Lung (tissue), 12 donors: ENCODE results near the gene SLC35F1. TPM values are rescaled to one million over a fixed set of nuclear protein-coding genes. Genes with fewer than 3 reads are reported as not detected.

Source experiments
- ATAC-seq: fragments of 200-7000 bp; cut with Tn5 transposase; one replicate; pipeline ENCODE4 v1.9.1; 2020; ENCODE audit warnings: moderate number of reproducible peaks; ENCODE audit not compliant: insufficient read depth, low FRiP score
- DNase-seq, 3 donors: peaks; one replicate each; pipeline ENCODE4 v3.0.0-alpha.2; 2013 to 2017
- H3K27ac ChIP-seq, 2 donors: one replicate each; pipeline ENCODE4 v1.5.1; 2013; ENCODE audit warnings: mild to moderate bottlenecking in 2 of 2, moderate library complexity in 2 of 2, control low read depth in 1 of 2, inconsistent platforms in 1 of 2, low read depth in 1 of 2, low read length in 1 of 2
- H3K27me3 ChIP-seq, 3 donors: one replicate each; pipeline ENCODE4 v1.5.1; 2013; ENCODE audit warnings: low read length in 2 of 3; ENCODE audit not compliant: control insufficient read depth in 3 of 3, insufficient read depth in 3 of 3
- H3K36me3 ChIP-seq, 4 donors: one replicate each; pipeline ENCODE4 v1.5.1; 2013; ENCODE audit warnings: low read length in 4 of 4, mild to moderate bottlenecking in 1 of 4, moderate library complexity in 1 of 4; ENCODE audit not compliant: control insufficient read depth in 4 of 4, insufficient read depth in 4 of 4
- H3K4me1 ChIP-seq, 5 donors: one replicate each; pipeline ENCODE4 v1.5.1; 2013; ENCODE audit warnings: low read length in 5 of 5, mild to moderate bottlenecking in 2 of 5, moderate library complexity in 1 of 5; ENCODE audit not compliant: control insufficient read depth in 5 of 5, insufficient read depth in 5 of 5
- H3K4me3 ChIP-seq: one replicate; pipeline ENCODE4 v1.5.1; 2013; ENCODE audit warnings: mild to moderate bottlenecking, control low read depth, moderate library complexity
- H3K9ac ChIP-seq, 2 donors: one replicate each; pipeline ENCODE4 v1.5.1; 2013; ENCODE audit warnings: low read length in 2 of 2, control low read depth in 1 of 2; ENCODE audit not compliant: insufficient read depth in 1 of 2
- H3K9me3 ChIP-seq, 4 donors: one replicate each; pipeline ENCODE4 v1.5.1; 2013; ENCODE audit warnings: low read length in 3 of 4, mild to moderate bottlenecking in 1 of 4, moderate library complexity in 1 of 4; ENCODE audit not compliant: control insufficient read depth in 4 of 4, insufficient read depth in 3 of 4
- CTCF ChIP-seq: IDR thresholded peaks from 2 replicates; pipeline ENCODE4 v1.5.1; 2012; ENCODE audit warnings: mild to moderate bottlenecking; ENCODE audit errors: control extremely low read depth, extremely low read depth
- WGBS, 2 donors: extraction: QIAGEN DNeasy Blood & Tissue Kit; methylation state at CpG; one replicate each; pipeline ENCODE4 v1.1.7; 2013; 5-methylcytosine and 5-hydroxymethylcytosine counted together
- polyA plus RNA-seq, 2 donors: library from polyadenylated mRNA; stranded (reverse); fragments of 200-250 nt; gene quantifications; one replicate each; pipeline ENCODE4 v1.2.1, GENCODE V29; 2013
- total RNA-seq, 2 donors: library from RNA; depleted of rRNA in 1 of 2; stranded (reverse); fragments of >200 nt in 1 of 2; gene quantifications; one replicate each; pipeline ENCODE4 v1.2.1, GENCODE V29; 2014 to 2021
- donor health status: control.
- donor health status: control.
- donor health status: Bipolar disorder and iron deficiency.
- donor health status: healthy.
- donor health status: DM: yes; HTN: yes; CAD: no.

Gene SLC35F1
- total and polyA plus RNA-seq, 4 donors, result 0.04 to 5.7 (median 0.07) TPM

- WGBS, 2 donors, result 77 to 82% methylated on average over 1 of the region's 1 CpG
- no peak for TF ChIP-seq CTCF
- Histone ChIP-seq H3K4me3 (no peak overlapping the region), H3K36me3 (no peaks in the 10 kb centered on the region), H3K27ac (no peak overlapping the region), H3K9me3 (no peaks in the 10 kb centered on the region), H3K9ac (no peak overlapping the region), H3K4me1 (peaks cover 0 to 2% (median 0%) of the 10 kb centered on the region in 5 donors), H3K27me3 (no peaks in the 10 kb centered on the region)
- DNase-seq (no peak), ATAC-seq (no peak)
These were observed 215.7 kb downstream of the SLC35F1 start for GRCh38 chr6:118122801-118123200.

- TF ChIP-seq CTCF, result no peak
- H3K27me3 ChIP-seq, result no peaks in the 10 kb centered on the region
- peaks cover 0 to 2% (median 0%) of the 10 kb centered on the region in 5 donors for H3K4me1 ChIP-seq
- no peaks in the 10 kb centered on the region for H3K9me3 ChIP-seq
- H3K4me3 ChIP-seq, result no peak overlapping the region
- DNase-seq (no peak), ATAC-seq (no peak)
- WGBS, 2 donors, result 95 to 100% methylated on average over 1 of the region's 1 CpG
- H3K9ac ChIP-seq, result no peak overlapping the region
- no peaks in the 10 kb centered on the region for H3K36me3 ChIP-seq
- no peak overlapping the region for H3K27ac ChIP-seq
These were observed 216.5 kb downstream of the SLC35F1 start for GRCh38 chr6:118123503-118124037.

- no peaks in the 10 kb centered on the region for H3K36me3 ChIP-seq
- WGBS, 2 donors, result 35 to 54% methylated on average over 2 of the region's 2 CpGs
- no peak overlapping the region for H3K9ac ChIP-seq
- H3K4me3 ChIP-seq, result no peak overlapping the region
- no peak overlapping the region for H3K27ac ChIP-seq
- peaks cover 0 to under 1% (median 0%) of the 10 kb centered on the region in 3 donors for H3K27me3 ChIP-seq
- peaks cover 0 to 2% (median 0%) of the 10 kb centered on the region in 5 donors for H3K4me1 ChIP-seq
- ATAC-seq, result no peak
- TF ChIP-seq CTCF, result no peak
- H3K9me3 ChIP-seq, result no peaks in the 10 kb centered on the region
- DNase-seq, result no peak
These were observed 217.8 kb downstream of the SLC35F1 start for GRCh38 chr6:118124851-118125250.

- DNase-seq (no peak), ATAC-seq (no peak)
- Histone ChIP-seq H3K4me1 (peaks cover 0 to 8% (median 0%) of the 10 kb centered on the region in 5 donors), H3K27me3 (peaks cover 0 to 4% (median 0%) of the 10 kb centered on the region in 3 donors), H3K9me3 (no peaks in the 10 kb centered on the region), H3K4me3 (no peak overlapping the region), H3K27ac (no peak overlapping the region), H3K36me3 (no peaks in the 10 kb centered on the region), H3K9ac (no peak overlapping the region)
- no peak for TF ChIP-seq CTCF
These were observed 221.7 kb downstream of the SLC35F1 start for GRCh38 chr6:118128755-118129154.
